Activated CD4-positive, alpha-beta memory T cell treated with anti-CD3 and anti-CD28 coated beads, Interleukin-2, amount 10 ng/mL, durations not matched to agents 7 days and 5 days (primary cell): ENCODE results near the gene RAB3B. TPM values are rescaled to one million over a fixed set of nuclear protein-coding genes. Genes with fewer than 3 reads are reported as not detected.
A peak's percentile ranks its signal among the peaks of the same experiment; 100 is the strongest.
"Not testable (repeated sequence)": the region's sequence is repeated elsewhere in the genome, so short reads cannot be mapped to it uniquely, and the experiment has no call there.

Source experiments
- CTCF ChIA-PET: fragments of 350-600 bp; sonication (Branson Sonifier 250); formaldehyde crosslinking; loops from one replicate; lab custom pipeline; 2021; ENCODE audit warnings: antibody characterized with exemption, inconsistent platforms; lab: Charles Lee
- POLR2A ChIA-PET: fragments of 350-600 bp; sonication (Branson Sonifier 250); formaldehyde crosslinking; loops from one replicate; lab custom pipeline; 2021; ENCODE audit warnings: antibody characterized with exemption; lab: Charles Lee
- DNase-seq: peaks from one replicate; pipeline ENCODE4 v3.0.0-alpha.2; 2020
- H3K27ac Mint-ChIP-seq: one replicate; pipeline ENCODE4 v1.8.0; 2021; ENCODE audit warnings: mild to moderate bottlenecking, mixed read lengths
- H3K27me3 Mint-ChIP-seq: one replicate; pipeline ENCODE4 v1.8.0; 2021; ENCODE audit warnings: mixed read lengths
- H3K36me3 Mint-ChIP-seq: one replicate; pipeline ENCODE4 v1.8.0; 2021; ENCODE audit warnings: low read depth, mixed read lengths
- H3K4me1 Mint-ChIP-seq: one replicate; pipeline ENCODE4 v1.8.0; 2021; ENCODE audit warnings: mixed read lengths
- H3K4me3 Mint-ChIP-seq: one replicate; pipeline ENCODE4 v1.8.0; 2021; ENCODE audit warnings: mild to moderate bottlenecking, mixed read lengths
- H3K9me3 Mint-ChIP-seq: one replicate; pipeline ENCODE4 v1.8.0; 2021; ENCODE audit warnings: mixed read lengths
- total RNA-seq, 2 experiments: library from RNA; stranded (reverse); gene quantifications; one replicate each; pipeline ENCODE4 v1.2.3, GENCODE V29; 2021

The RAB3B gene
- total RNA-seq, 2 experiments from 2014 or later, result 0.03 to 0.08 TPM

- Mint-ChIP-seq H3K27me3 (peaks cover 49% of the 10 kb centered on the region), H3K4me3 (no peak overlapping the region), H3K36me3 (no peaks in the 10 kb centered on the region), H3K27ac (no peak overlapping the region), H3K9me3 (no peaks in the 10 kb centered on the region), H3K4me1 (peaks cover 2% of the 10 kb centered on the region)
- POLR2A ChIA-PET, result no interaction called here
- no peak for DNase-seq
- CTCF ChIA-PET, result interaction anchor here (1.2 to 2.5 kb wide), 8 partner anchors 9 to 399 kb away, joined by 3 to 12 read pairs (median 6); no protein-coding TSS in a partner anchor
These were observed 92.8 kb downstream of the RAB3B start for GRCh38 chr1:51897699-51898031.

GRCh38 chr1:51894748-51895147 is 95.8 kb downstream of the RAB3B start:
- CTCF ChIA-PET, H3K36me3 Mint-ChIP-seq, H3K4me3 Mint-ChIP-seq, DNase-seq, H3K9me3 Mint-ChIP-seq, H3K4me1 Mint-ChIP-seq, H3K27ac Mint-ChIP-seq, POLR2A ChIA-PET: not testable (repeated sequence)
- H3K27me3 Mint-ChIP-seq, result peaks cover 60% of the 10 kb centered on the region

- peaks cover 28% of the 10 kb centered on the region for H3K4me1 Mint-ChIP-seq
- CTCF ChIA-PET, result interaction anchor here (0.9 to 1.2 kb wide), 4 partner anchors 18 to 690 kb away, joined by 3 to 6 read pairs (median 3); no protein-coding TSS in a partner anchor
- no peaks in the 10 kb centered on the region for H3K9me3 Mint-ChIP-seq
- no peak within 1 kb of the TSS for H3K4me3 Mint-ChIP-seq
- DNase-seq, result peak; percentile 100
- no peak within 1 kb of the TSS for H3K27ac Mint-ChIP-seq
- POLR2A ChIA-PET, result interaction anchor here (0.6 to 2.5 kb wide), 25 partner anchors 8 to 964 kb away, joined by 3 to 10 read pairs (median 4); partner anchors contain the start of genes BTF3L4, EPS15, KTI12 and ORC1
- H3K27me3 Mint-ChIP-seq, result peaks cover 17% of the 10 kb centered on the region
- peaks cover 14% of the 10 kb centered on the region for H3K36me3 Mint-ChIP-seq
These were observed 111.7 kb downstream of the RAB3B start, which contains the start of gene NRDC for GRCh38 chr1:51878616-51879336. Gene NRDC, minus strand, starts transcription at chr1:51878727. Its CDS starts 112 bp downstream, at chr1:51878615.

GRCh38 chr1:51878308-51878615 is 112.2 kb downstream of the RAB3B start:
- POLR2A ChIA-PET, result interaction anchor here (0.6 to 2.5 kb wide), 15 partner anchors 8 to 965 kb away, joined by 3 to 10 read pairs (median 5); partner anchors contain the start of genes BTF3L4, EPS15, KTI12 and ORC1
- Mint-ChIP-seq H3K27ac (no peak overlapping the region), H3K36me3 (peaks cover 14% of the 10 kb centered on the region), H3K27me3 (peaks cover 15% of the 10 kb centered on the region), H3K4me1 (peaks cover 28% of the 10 kb centered on the region), H3K9me3 (no peaks in the 10 kb centered on the region), H3K4me3 (no peak overlapping the region)
- CTCF ChIA-PET, result interaction anchor here (0.9 kb wide), 1 partner anchor 172 kb away, joined by 3 read pairs; no protein-coding TSS in a partner anchor
- DNase-seq, result no peak

DNA sequence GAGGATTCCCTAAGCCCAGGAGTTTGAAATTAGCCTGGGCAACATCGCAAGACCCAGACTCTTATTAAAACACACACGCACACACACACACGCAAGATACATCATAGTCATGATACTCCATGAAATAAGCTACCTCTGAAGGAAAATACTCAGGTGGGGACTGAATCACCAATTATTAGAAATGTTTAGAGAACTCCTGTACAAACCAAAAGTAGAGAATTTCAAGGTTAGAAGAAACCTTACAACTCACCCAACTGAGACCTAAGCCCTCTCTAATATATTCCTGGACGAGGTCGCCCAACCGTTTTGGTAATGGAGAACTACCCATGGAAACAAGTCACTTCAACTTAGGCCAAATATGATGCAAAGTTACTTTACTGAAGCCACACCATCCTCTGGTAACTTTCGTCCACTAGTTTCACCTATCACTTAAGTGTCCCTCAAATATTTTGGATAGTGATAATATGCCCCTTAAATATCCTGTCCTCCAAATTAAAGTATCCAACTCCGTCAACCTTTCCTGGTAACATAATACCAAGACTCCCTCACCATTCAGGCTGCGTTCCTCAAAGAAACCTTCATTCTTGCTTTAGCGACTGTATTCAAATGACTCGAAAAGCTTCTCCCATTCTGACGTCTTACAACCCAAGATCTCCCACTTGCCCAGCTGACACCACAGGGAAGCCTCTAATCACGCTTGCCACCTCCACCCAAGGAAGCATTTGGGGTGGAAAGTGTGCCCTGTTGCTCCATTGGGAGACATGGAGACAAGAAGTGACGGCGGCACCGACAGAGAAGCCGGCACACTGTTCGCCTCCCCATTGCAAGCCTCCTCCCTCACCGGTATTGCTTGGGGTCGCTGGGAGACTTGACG is 112.8 kb downstream of the RAB3B start:
- CTCF ChIA-PET, result interaction anchor here (0.6 to 0.9 kb wide), 2 partner anchors 13 to 172 kb away, joined by 3 read pairs; no protein-coding TSS in a partner anchor
- H3K36me3 Mint-ChIP-seq, result peaks cover 14% of the 10 kb centered on the region

GRCh38 chr1:51875836-51876235 is 114.7 kb downstream of the RAB3B start:
- Mint-ChIP-seq H3K27me3 (peaks cover 4% of the 10 kb centered on the region), H3K27ac (no peak overlapping the region), H3K4me1 (peaks cover 42% of the 10 kb centered on the region), H3K4me3 (peak overlapping the region; percentile 49), H3K36me3 (peaks cover 23% of the 10 kb centered on the region), H3K9me3 (no peaks in the 10 kb centered on the region)
- ChIA-PET POLR2A (no interaction called here), CTCF (no interaction called here)
- no peak for DNase-seq

More for the DNA sequence above, 112.8 kb downstream of the RAB3B start:
- Mint-ChIP-seq H3K4me3 (no peak overlapping the region), H3K27me3 (peaks cover 9% of the 10 kb centered on the region), H3K4me1 (peaks cover 27% of the 10 kb centered on the region), H3K9me3 (no peaks in the 10 kb centered on the region), H3K27ac (no peak overlapping the region)
- POLR2A ChIA-PET, result interaction anchor here (0.6 to 2.5 kb wide), 14 partner anchors 8 to 965 kb away, joined by 3 to 10 read pairs (median 4); partner anchors contain the start of genes EPS15, KTI12, ORC1 and ZYG11A
- DNase-seq, result peak; percentile 25

DNA sequence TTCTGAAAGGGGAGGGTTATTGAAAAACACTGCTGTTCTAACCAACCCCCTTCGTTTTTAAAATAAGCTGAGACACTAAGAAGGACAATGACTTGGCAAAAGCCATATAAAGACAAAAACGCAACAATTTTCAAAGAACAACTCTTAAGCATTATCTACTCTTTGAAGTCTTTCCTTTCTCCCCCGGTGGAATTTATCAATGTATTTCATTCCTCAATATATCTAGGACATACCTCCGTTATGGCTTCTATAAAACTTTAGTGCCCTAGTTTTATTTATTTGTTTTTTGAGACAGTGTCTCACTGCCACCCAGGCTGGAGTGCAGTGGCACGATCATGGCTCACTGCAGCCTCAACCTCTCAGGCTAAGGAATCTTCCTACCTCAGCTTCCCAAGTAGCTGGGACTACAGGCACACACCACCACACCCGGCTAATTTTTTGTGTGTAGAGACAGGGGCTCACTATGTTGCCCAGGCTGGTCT is 115.2 kb downstream of the RAB3B start:
- Mint-ChIP-seq H3K4me1 (peaks cover 46% of the 10 kb centered on the region), H3K36me3 (peaks cover 25% of the 10 kb centered on the region), H3K27me3 (no peaks in the 10 kb centered on the region), H3K4me3 (peak overlapping the region; percentile 49), H3K27ac (peak overlapping the region; percentile 11), H3K9me3 (no peaks in the 10 kb centered on the region)
- ChIA-PET CTCF (no interaction called here), POLR2A (no interaction called here)
- no peak for DNase-seq

GRCh38 chr1:51873270-51873669 is 117.2 kb downstream of the RAB3B start:
- H3K27me3 Mint-ChIP-seq, H3K9me3 Mint-ChIP-seq, CTCF ChIA-PET, H3K4me3 Mint-ChIP-seq, H3K27ac Mint-ChIP-seq, DNase-seq: not testable (repeated sequence)
- POLR2A ChIA-PET, result interaction anchor here (0.6 kb wide), 1 partner anchor 10 kb away, joined by 3 read pairs; no protein-coding TSS in a partner anchor
- H3K4me1 Mint-ChIP-seq, result peaks cover 47% of the 10 kb centered on the region
- H3K36me3 Mint-ChIP-seq, result peaks cover 28% of the 10 kb centered on the region

DNA sequence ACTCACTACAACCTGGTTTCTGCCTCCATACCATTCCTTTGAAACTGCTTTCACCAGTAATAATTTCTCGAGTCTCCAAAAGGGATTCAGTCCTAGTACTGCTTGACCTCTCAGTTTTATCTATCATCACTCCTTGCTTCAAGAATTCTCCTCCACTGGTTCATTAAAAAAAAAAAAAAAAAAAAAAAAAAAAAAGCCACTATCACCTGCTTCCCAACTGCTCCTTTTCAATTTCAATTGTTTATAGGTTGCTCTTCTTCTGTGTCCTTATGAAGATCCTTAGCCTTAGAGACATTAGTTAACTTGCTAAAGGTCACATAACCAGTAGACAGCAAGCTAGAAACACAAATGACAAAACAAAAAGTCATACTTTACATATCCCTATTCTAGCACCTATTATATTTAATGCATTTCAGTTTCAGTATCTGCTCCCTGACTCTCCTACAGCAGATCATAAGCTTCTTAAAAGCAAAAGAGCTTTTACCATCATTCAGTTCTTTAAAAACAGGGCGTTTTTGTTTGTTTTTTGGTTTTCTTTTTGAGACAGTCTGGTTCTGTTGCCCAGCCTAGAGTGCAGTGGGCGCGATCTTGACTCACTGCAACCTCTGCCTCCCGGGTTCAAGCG is 119.0 kb downstream of the RAB3B start:
- CTCF ChIA-PET, result no interaction called here
- Mint-ChIP-seq H3K9me3 (no peaks in the 10 kb centered on the region), H3K36me3 (peaks cover 32% of the 10 kb centered on the region), H3K4me1 (peaks cover 61% of the 10 kb centered on the region), H3K4me3 (no peak overlapping the region), H3K27ac (no peak overlapping the region), H3K27me3 (no peaks in the 10 kb centered on the region)
- POLR2A ChIA-PET, result no interaction called here
- no peak for DNase-seq

GRCh38 chr1:51870603-51871350 is 119.7 kb downstream of the RAB3B start:
- H3K27me3 Mint-ChIP-seq, result no peaks in the 10 kb centered on the region
- H3K27ac Mint-ChIP-seq, result no peak overlapping the region
- H3K4me1 Mint-ChIP-seq, result peaks cover 59% of the 10 kb centered on the region
- CTCF ChIA-PET, result no interaction called here
- POLR2A ChIA-PET, result no interaction called here
- DNase-seq, result no peak
- H3K9me3 Mint-ChIP-seq, result no peaks in the 10 kb centered on the region
- peaks cover 31% of the 10 kb centered on the region for H3K36me3 Mint-ChIP-seq
- no peak overlapping the region for H3K4me3 Mint-ChIP-seq

DNA sequence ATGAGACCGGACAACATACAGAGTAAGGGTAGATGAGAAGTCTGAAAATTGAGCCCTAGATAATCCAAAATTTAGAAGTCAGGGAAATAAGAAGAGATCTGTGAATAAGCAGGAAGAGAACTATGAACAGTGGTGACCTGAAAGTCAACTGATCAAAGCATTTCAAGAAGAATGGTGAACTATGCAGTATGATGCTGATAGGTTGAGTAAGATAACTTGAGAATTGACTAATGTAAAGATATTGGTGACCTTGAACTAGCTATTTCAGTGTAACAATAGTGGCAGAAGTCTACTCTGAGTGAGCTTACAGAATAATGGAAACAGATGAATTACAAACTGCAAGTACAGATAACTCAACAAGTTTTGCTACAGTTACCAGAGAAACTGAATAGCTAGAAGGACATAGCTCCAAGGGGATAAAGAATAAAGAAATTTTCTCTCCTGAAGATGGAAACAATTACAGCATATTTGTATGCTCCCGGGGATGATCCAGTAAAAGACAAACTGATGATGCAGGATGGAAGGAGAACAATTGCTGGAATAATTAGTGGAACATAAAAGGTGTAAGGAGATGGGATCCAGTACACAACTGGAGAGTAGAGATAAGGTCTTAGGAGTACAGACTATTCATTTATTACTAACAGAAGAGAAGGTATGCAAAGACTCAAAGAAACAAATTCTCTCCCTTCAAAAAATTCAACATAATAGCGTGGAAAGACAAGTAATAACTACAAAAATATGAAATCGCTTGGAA is 122.8 kb downstream of the RAB3B start:
- H3K4me3 Mint-ChIP-seq, result no peak overlapping the region
- peaks cover 42% of the 10 kb centered on the region for H3K4me1 Mint-ChIP-seq
- no peaks in the 10 kb centered on the region for H3K27me3 Mint-ChIP-seq
- ChIA-PET POLR2A (interaction anchor here (1.3 kb wide), 1 partner anchor 12 kb away, joined by 5 read pairs; no protein-coding TSS in a partner anchor), CTCF (no interaction called here)
- DNase-seq, result no peak
- no peaks in the 10 kb centered on the region for H3K9me3 Mint-ChIP-seq
- peaks cover 26% of the 10 kb centered on the region for H3K36me3 Mint-ChIP-seq
- H3K27ac Mint-ChIP-seq, result no peak overlapping the region
